GM23338 (cell line): ENCODE data around the gene OTUB1. TPM values are rescaled to one million over a fixed set of nuclear protein-coding genes. Genes with fewer than 3 reads are reported as not detected.

Experiments used
- ATAC-seq: fragments of 200-7000 bp; cut with Tn5 transposase; 3 replicates; pipeline ENCODE4 v1.9.1; 2020
- DNase-seq: peaks from one replicate; pipeline ENCODE4 v3.0.0-alpha.2; 2015; ENCODE audit warnings: low spot score
- H2AFZ ChIP-seq: fragments of 200-600 bp; sonication (generic); 2 replicates; pipeline ENCODE4 v1.8.0; 2016; ENCODE audit warnings: antibody characterized with exemption, mild to moderate bottlenecking, moderate library complexity
- H3F3A ChIP-seq: fragments of 200-600 bp; sonication (generic); replicated peaks from 2 replicates; pipeline ENCODE4 v1.8.0; 2017; ENCODE audit warnings: antibody characterized with exemption, mixed run types, low read depth
- H3K27ac ChIP-seq: fragments of 200-600 bp; sonication (generic); 2 replicates; pipeline ENCODE4 v1.6.1; 2016; ENCODE audit warnings: low read depth
- H3K27me3 ChIP-seq: fragments of 200-600 bp; sonication (generic); 2 replicates; pipeline ENCODE4 v1.8.0; 2016; ENCODE audit warnings: mild to moderate bottlenecking, mixed run types, moderate library complexity; ENCODE audit not compliant: insufficient read depth
- H3K36me3 ChIP-seq: fragments of 200-600 bp; sonication (generic); 2 replicates; pipeline ENCODE4 v1.8.0; 2016; ENCODE audit warnings: mild to moderate bottlenecking; ENCODE audit not compliant: insufficient read depth
- H3K4me1 ChIP-seq: fragments of 200-600 bp; sonication (generic); 2 replicates; pipeline ENCODE4 v1.8.0; 2016; ENCODE audit warnings: mild to moderate bottlenecking, moderate library complexity; ENCODE audit not compliant: insufficient read depth
- H3K4me2 ChIP-seq: fragments of 200-600 bp; sonication (generic); 2 replicates; pipeline ENCODE4 v1.7.1; 2017; ENCODE audit warnings: mixed run types
- H3K4me3 ChIP-seq: fragments of 200-600 bp; sonication (generic); 2 replicates; pipeline ENCODE4 v1.6.1; 2016; ENCODE audit warnings: mixed run types
- H3K79me2 ChIP-seq: fragments of 200-600 bp; sonication (generic); replicated peaks from 2 replicates; pipeline ENCODE4 v1.8.0; 2017; ENCODE audit warnings: mild to moderate bottlenecking; ENCODE audit not compliant: insufficient read depth
- H3K9me2 ChIP-seq: fragments of 200-600 bp; sonication (generic); 2 replicates; pipeline ENCODE4 v1.8.0; 2017; ENCODE audit not compliant: insufficient read depth
- H4K20me1 ChIP-seq: fragments of 200-600 bp; sonication (generic); replicated peaks from 2 replicates; pipeline ENCODE4 v1.8.0; 2017; ENCODE audit warnings: mild to moderate bottlenecking; ENCODE audit not compliant: insufficient read depth
- H3K27ac Mint-ChIP-seq: 2 replicates; pipeline ENCODE4 v1.8.0; 2020; ENCODE audit warnings: inconsistent platforms, mild to moderate bottlenecking, moderate library complexity, mixed read lengths
- H3K27me3 Mint-ChIP-seq: 3 replicates; pipeline ENCODE4 v1.8.0; 2022; ENCODE audit warnings: low read depth, mild to moderate bottlenecking, moderate library complexity, mixed read lengths, inconsistent platforms; ENCODE audit not compliant: insufficient read depth, poor library complexity
- H3K36me3 Mint-ChIP-seq: 3 replicates; pipeline ENCODE4 v1.8.0; 2021; ENCODE audit warnings: low read depth, mild to moderate bottlenecking, inconsistent platforms, moderate library complexity, mixed read lengths
- H3K4me1 Mint-ChIP-seq: 3 replicates; pipeline ENCODE4 v1.8.0; 2020; ENCODE audit warnings: mild to moderate bottlenecking, inconsistent platforms, mixed read lengths
- H3K4me3 Mint-ChIP-seq: 3 replicates; pipeline ENCODE4 v1.8.0; 2021; ENCODE audit warnings: moderate library complexity, mild to moderate bottlenecking, inconsistent platforms, mixed read lengths
- H3K9me3 Mint-ChIP-seq: 3 replicates; pipeline ENCODE4 v1.8.0; 2020; ENCODE audit warnings: moderate library complexity, mild to moderate bottlenecking, inconsistent platforms, mixed read lengths
- EZH2phosphoT487 ChIP-seq: fragments of 200-600 bp; sonication (generic); IDR thresholded peaks from one replicate; pipeline ENCODE4 v1.8.1; 2018; ENCODE audit warnings: antibody characterized with exemption; ENCODE audit not compliant: unreplicated experiment
- JUNB ChIP-seq: IDR thresholded peaks from one replicate; pipeline ENCODE4 v1.6.1; 2016; ENCODE audit warnings: antibody characterized with exemption; ENCODE audit not compliant: unreplicated experiment
- NANOG ChIP-seq: IDR thresholded peaks from 2 replicates; pipeline ENCODE4 v1.6.1; 2016; ENCODE audit warnings: antibody characterized with exemption, borderline replicate concordance
- POLR2AphosphoS5 ChIP-seq: IDR thresholded peaks from 2 replicates; pipeline ENCODE4 v1.6.1; 2016; ENCODE audit warnings: antibody characterized with exemption, low read depth
- polyA plus RNA-seq: library from polyadenylated mRNA; unstranded; fragments of >200 nt; fragmentation: Nextera tagmentation; extraction: Ambion mirVana; gene quantifications from 2 replicates; pipeline ENCODE4 v1.2.1, GENCODE V29; 2016
- total RNA-seq: library from RNA; depleted of rRNA; stranded (reverse); fragments of >200 nt; shearing (Covaris generic); gene quantifications from 2 replicates; pipeline ENCODE4 v1.2.3, GENCODE V29; 2014
- TF ChIP-seq, protein P1 (sequence below): fragments of 250-450 bp; sonication (Bioruptor Pico); IDR thresholded peaks from 2 replicates; pipeline ENCODE4 v1.5.0; 2020; ENCODE audit warnings: mild to moderate bottlenecking, moderate library complexity
- TF ChIP-seq, protein P2 (sequence below): IDR thresholded peaks from 2 replicates; pipeline ENCODE4 v1.6.1; 2016; ENCODE audit warnings: antibody characterized with exemption
- TF ChIP-seq, protein P3 (sequence below), 2 experiments: fragments of 200-600 bp in 1 of 2; sonication (generic) in 1 of 2; conservative IDR thresholded peaks; 2 replicates each; pipeline versions ENCODE4 v1.5.1 to v1.6.1; 2016 to 2017; ENCODE audit warnings: antibody characterized with exemption in 2 of 2, low read depth in 2 of 2, mild to moderate bottlenecking in 2 of 2, moderate library complexity in 1 of 2

OTUB1 gene
- total and polyA plus RNA-seq, 2 experiments from 2014 or later = 122 to 207 TPM

DNA sequence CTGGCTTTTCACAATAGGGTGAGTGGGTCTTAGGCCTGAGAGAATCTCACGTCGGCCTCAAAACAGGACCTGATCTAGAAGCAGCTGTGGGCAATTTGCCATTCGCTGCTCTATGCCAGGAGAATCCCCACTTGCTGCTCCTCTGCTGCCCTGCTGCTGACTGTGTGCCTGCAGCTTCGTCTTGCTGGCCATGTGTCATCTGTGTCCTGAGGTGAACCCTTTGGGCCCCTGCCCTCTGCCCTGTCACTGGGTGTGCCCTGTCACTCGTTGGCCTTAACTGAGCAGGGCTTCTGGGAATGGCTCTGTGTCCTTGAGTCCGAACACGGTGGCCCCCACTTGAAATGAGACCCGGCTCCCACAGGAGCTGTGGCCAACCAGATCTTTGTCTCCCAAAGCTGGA is 41.3 kb upstream of the OTUB1 start:
- ATAC-seq = no peak
- Mint-ChIP-seq H3K4me1 (peaks cover 4% of the 10 kb centered on the region; the same call in 1 of the 3 replicates), H3K4me3 (no peak overlapping the region), H3K27ac (no peak overlapping the region), H3K27me3 (peaks cover 13% of the 10 kb centered on the region), H3K36me3 (peaks cover 28% of the 10 kb centered on the region), H3K9me3 (no peaks in the 10 kb centered on the region)
- H3K27me3 ChIP-seq = no peaks in the 10 kb centered on the region
- peaks cover 46% of the 10 kb centered on the region for H3K79me2 ChIP-seq
- no peak overlapping the region for H2AFZ ChIP-seq
- peaks cover 38% of the 10 kb centered on the region for H4K20me1 ChIP-seq
- H3F3A ChIP-seq = peaks cover 23% of the 10 kb centered on the region
- TF ChIP-seq POLR2AphosphoS5 = no peak
- TF ChIP-seq, protein P1, sequence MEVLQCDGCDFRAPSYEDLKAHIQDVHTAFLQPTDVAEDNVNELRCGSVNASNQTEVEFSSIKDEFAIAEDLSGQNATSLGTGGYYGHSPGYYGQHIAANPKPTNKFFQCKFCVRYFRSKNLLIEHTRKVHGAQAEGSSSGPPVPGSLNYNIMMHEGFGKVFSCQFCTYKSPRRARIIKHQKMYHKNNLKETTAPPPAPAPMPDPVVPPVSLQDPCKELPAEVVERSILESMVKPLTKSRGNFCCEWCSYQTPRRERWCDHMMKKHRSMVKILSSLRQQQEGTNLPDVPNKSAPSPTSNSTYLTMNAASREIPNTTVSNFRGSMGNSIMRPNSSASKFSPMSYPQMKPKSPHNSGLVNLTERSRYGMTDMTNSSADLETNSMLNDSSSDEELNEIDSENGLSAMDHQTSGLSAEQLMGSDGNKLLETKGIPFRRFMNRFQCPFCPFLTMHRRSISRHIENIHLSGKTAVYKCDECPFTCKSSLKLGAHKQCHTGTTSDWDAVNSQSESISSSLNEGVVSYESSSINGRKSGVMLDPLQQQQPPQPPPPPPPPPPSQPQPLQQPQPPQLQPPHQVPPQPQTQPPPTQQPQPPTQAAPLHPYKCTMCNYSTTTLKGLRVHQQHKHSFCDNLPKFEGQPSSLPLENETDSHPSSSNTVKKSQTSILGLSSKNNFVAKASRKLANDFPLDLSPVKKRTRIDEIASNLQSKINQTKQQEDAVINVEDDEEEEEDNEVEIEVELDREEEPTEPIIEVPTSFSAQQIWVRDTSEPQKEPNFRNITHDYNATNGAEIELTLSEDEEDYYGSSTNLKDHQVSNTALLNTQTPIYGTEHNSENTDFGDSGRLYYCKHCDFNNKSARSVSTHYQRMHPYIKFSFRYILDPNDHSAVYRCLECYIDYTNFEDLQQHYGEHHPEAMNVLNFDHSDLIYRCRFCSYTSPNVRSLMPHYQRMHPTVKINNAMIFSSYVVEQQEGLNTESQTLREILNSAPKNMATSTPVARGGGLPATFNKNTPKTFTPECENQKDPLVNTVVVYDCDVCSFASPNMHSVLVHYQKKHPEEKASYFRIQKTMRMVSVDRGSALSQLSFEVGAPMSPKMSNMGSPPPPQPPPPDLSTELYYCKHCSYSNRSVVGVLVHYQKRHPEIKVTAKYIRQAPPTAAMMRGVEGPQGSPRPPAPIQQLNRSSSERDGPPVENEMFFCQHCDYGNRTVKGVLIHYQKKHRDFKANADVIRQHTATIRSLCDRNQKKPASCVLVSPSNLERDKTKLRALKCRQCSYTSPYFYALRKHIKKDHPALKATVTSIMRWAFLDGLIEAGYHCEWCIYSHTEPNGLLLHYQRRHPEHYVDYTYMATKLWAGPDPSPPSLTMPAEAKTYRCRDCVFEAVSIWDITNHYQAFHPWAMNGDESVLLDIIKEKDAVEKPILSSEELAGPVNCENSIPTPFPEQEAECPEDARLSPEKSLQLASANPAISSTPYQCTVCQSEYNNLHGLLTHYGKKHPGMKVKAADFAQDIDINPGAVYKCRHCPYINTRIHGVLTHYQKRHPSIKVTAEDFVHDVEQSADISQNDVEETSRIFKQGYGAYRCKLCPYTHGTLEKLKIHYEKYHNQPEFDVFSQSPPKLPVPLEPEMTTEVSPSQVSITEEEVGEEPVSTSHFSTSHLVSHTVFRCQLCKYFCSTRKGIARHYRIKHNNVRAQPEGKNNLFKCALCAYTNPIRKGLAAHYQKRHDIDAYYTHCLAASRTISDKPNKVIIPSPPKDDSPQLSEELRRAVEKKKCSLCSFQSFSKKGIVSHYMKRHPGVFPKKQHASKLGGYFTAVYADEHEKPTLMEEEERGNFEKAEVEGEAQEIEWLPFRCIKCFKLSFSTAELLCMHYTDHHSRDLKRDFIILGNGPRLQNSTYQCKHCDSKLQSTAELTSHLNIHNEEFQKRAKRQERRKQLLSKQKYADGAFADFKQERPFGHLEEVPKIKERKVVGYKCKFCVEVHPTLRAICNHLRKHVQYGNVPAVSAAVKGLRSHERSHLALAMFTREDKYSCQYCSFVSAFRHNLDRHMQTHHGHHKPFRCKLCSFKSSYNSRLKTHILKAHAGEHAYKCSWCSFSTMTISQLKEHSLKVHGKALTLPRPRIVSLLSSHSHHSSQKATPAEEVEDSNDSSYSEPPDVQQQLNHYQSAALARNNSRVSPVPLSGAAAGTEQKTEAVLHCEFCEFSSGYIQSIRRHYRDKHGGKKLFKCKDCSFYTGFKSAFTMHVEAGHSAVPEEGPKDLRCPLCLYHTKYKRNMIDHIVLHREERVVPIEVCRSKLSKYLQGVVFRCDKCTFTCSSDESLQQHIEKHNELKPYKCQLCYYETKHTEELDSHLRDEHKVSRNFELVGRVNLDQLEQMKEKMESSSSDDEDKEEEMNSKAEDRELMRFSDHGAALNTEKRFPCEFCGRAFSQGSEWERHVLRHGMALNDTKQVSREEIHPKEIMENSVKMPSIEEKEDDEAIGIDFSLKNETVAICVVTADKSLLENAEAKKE (CRISPR knock-in tag) = no peak
- TF ChIP-seq, protein P2, sequence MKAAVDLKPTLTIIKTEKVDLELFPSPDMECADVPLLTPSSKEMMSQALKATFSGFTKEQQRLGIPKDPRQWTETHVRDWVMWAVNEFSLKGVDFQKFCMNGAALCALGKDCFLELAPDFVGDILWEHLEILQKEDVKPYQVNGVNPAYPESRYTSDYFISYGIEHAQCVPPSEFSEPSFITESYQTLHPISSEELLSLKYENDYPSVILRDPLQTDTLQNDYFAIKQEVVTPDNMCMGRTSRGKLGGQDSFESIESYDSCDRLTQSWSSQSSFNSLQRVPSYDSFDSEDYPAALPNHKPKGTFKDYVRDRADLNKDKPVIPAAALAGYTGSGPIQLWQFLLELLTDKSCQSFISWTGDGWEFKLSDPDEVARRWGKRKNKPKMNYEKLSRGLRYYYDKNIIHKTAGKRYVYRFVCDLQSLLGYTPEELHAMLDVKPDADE = no peak
- no peak for TF ChIP-seq NANOG
- no peak for DNase-seq
- H3K4me1 ChIP-seq = no peaks in the 10 kb centered on the region; the same call in 1 of the 2 replicates
- peaks cover 13% of the 10 kb centered on the region for H3K36me3 ChIP-seq
- H3K4me3 ChIP-seq = no peak overlapping the region
- no peak overlapping the region for H3K4me2 ChIP-seq
- H3K27ac ChIP-seq = no peak overlapping the region
- no peaks in the 10 kb centered on the region for H3K9me2 ChIP-seq

DNA sequence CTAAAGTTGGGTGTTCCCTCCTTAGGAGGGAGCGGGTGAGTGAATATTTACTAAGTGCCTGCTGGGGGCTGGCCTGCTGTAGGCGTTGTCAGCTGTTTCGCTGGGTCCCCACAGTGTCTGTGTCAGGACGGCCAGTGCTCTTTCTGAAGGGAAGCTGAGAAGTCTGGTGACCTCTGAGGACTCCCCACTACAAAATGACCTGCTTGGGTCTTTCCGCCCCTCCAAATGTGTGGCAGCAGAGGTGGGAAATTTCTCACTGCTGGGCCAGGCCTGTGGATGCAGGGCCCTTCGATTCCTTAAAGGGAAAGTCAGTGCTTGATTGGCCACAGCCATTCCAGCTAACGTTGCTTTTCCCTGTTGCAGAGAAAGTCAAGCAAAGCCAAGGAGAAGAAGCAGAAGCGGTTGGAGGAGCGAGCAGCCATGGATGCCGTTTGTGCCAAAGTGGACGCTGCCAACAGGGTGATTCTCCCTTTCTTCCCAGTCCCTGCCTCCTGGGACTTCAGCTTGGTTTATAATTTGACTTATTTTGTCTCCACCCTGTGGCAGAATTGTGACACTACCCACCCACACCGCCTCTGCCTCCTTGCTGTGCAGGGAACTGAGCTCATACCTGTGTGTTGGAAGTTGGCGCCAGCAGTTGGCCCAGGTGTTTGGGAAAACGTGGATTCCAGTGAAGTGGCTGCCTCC is 40.6 kb upstream of the OTUB1 start:
- Histone ChIP-seq H3K9me2 (no peaks in the 10 kb centered on the region), H4K20me1 (peaks cover 31% of the 10 kb centered on the region), H3K27ac (peak overlapping the region; percentile 15; the same call in 1 of the 2 replicates), H3F3A (peaks cover 18% of the 10 kb centered on the region), H3K79me2 (peaks cover 40% of the 10 kb centered on the region), H3K27me3 (no peaks in the 10 kb centered on the region), H3K4me3 (no peak overlapping the region), H3K4me2 (no peak overlapping the region), H2AFZ (no peak overlapping the region), H3K4me1 (no peaks in the 10 kb centered on the region), H3K36me3 (peaks cover 13% of the 10 kb centered on the region)
- DNase-seq (peak; percentile 90), ATAC-seq (peak; percentile 98)
- H3K27me3 Mint-ChIP-seq = peaks cover 13% of the 10 kb centered on the region
- peaks cover 29% of the 10 kb centered on the region for H3K36me3 Mint-ChIP-seq
- no peak overlapping the region for H3K27ac Mint-ChIP-seq
- no peaks in the 10 kb centered on the region for H3K9me3 Mint-ChIP-seq
- TF ChIP-seq JUNB (no peak), EZH2phosphoT487 (no peak)
- TF ChIP-seq, protein P3, sequence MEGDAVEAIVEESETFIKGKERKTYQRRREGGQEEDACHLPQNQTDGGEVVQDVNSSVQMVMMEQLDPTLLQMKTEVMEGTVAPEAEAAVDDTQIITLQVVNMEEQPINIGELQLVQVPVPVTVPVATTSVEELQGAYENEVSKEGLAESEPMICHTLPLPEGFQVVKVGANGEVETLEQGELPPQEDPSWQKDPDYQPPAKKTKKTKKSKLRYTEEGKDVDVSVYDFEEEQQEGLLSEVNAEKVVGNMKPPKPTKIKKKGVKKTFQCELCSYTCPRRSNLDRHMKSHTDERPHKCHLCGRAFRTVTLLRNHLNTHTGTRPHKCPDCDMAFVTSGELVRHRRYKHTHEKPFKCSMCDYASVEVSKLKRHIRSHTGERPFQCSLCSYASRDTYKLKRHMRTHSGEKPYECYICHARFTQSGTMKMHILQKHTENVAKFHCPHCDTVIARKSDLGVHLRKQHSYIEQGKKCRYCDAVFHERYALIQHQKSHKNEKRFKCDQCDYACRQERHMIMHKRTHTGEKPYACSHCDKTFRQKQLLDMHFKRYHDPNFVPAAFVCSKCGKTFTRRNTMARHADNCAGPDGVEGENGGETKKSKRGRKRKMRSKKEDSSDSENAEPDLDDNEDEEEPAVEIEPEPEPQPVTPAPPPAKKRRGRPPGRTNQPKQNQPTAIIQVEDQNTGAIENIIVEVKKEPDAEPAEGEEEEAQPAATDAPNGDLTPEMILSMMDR (conservative IDR thresholded peaks at IDR 0.05; ENCODE audit: low read depth in 2 of 2) = peak; percentile 61 to 80
- peaks cover under 1% of the 10 kb centered on the region; the same call in 1 of the 3 replicates for H3K4me1 Mint-ChIP-seq
- no peak overlapping the region for H3K4me3 Mint-ChIP-seq
